GM18873 (cell line): ENCODE measurements around the gene TM2D1.

Experiments
- ATAC-seq: cut with Tn5 transposase; IDR thresholded peaks from one replicate; pipeline ENCODE4 v1.9.1; 2021; ENCODE audit warnings: mild to moderate bottlenecking, moderate library complexity, moderate number of reproducible peaks; ENCODE audit not compliant: unreplicated experiment, low FRiP score

Gene TM2D1

GRCh38 chr1:61647142-61647541 is 77.8 kb downstream of the TM2D1 start:
- no peak for ATAC-seq

GRCh38 chr1:61645476-61645875 is 79.5 kb downstream of the TM2D1 start:
- ATAC-seq = no peak

- ATAC-seq = no peak
These were observed 80.6 kb downstream of the TM2D1 start for GRCh38 chr1:61644303-61644702.

- ATAC-seq = no peak
These were observed 82.3 kb downstream of the TM2D1 start for GRCh38 chr1:61642475-61643232.

GRCh38 chr1:61641578-61642336 is 83.2 kb downstream of the TM2D1 start:
- ATAC-seq = no peak

- no peak for ATAC-seq
These were observed 84.1 kb downstream of the TM2D1 start for GRCh38 chr1:61640531-61641530.

GRCh38 chr1:61639608-61640336 is 85.2 kb downstream of the TM2D1 start:
- ATAC-seq = no peak

GRCh38 chr1:61638911-61639605 is 85.9 kb downstream of the TM2D1 start:
- ATAC-seq = no peak

- no peak for ATAC-seq
These were observed 86.6 kb downstream of the TM2D1 start for GRCh38 chr1:61638296-61638695.

GRCh38 chr1:61637470-61637869 is 87.5 kb downstream of the TM2D1 start:
- ATAC-seq = no peak

GRCh38 chr1:61636814-61637213 is 88.1 kb downstream of the TM2D1 start:
- no peak for ATAC-seq

- no peak for ATAC-seq
These were observed 88.6 kb downstream of the TM2D1 start for GRCh38 chr1:61636376-61636775.

- no peak for ATAC-seq
These were observed 89.4 kb downstream of the TM2D1 start for GRCh38 chr1:61635557-61635956.

GRCh38 chr1:61631436-61631835 is 93.5 kb downstream of the TM2D1 start:
- ATAC-seq = no peak
